ENCODE data around the gene KLF18.
"Not testable (repeated sequence)": the region's sequence is repeated elsewhere in the genome, so short reads cannot be mapped to it uniquely, and the experiment has no call there.

The KLF18 gene

GRCh38 chr1:44141531-44141930 is at the start of gene KLF18:
TSS of gene KLF18 (minus strand) at chr1:44141631. CDS start at chr1:44141631, 0 bp downstream.
- no peak for DNase-seq

GRCh38 chr1:44174630-44175029 is 33.2 kb upstream of the KLF18 start:
- no peak for DNase-seq

GRCh38 chr1:44170281-44170823 is 28.9 kb upstream of the KLF18 start:
- no peak for DNase-seq

DNA sequence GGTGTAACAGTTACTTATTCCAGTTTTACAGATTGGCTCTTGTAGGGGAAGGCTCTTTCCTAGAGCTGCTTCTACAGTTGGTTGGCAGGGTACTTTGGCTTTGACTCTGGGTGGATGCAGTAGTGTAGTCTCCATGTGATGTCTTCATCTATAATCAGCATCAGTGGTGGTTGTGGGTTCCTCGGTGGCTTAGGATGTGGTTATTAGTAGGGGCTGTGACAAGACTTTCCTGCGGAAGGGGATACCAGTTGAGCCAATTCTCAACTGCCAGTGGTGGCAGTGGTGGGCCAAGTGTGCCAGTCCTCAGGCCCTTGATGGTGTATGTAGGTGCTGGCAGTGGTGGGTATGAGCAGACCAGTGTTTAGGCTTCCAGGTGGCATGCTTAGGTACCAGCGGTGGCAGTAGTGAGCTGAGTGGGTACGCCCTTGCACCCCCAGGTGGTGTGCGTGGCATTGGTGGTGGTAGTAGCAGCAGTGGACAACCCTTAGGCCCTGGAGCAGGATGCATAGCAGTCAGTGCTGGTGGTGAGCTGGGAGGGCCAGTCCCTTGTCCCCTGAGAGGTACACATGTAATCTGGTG is 27.2 kb upstream of the KLF18 start:
- no peak for DNase-seq

DNA sequence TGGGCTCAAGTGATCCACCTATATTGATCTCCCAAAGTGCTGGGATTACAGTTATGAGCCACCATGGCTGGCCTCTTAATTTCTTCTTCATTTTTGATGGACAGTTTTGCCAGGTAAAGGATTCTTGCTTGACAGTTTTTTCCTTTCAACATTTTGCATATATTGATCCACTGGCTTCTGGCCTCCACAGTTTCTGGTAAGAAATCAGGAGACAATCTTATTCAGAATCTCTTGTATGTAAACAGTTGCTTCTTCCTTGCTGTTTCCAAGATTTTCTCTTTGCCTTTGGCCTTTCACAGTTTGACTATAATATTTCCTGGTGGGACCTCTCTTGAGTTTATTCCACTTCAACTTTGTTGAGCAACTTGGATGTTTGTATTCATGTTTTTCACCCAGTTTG is 20.1 kb upstream of the KLF18 start:
- no peak for DNase-seq

GRCh38 chr1:44158871-44159270 is 17.4 kb upstream of the KLF18 start:
- DNase-seq: no peak

DNA sequence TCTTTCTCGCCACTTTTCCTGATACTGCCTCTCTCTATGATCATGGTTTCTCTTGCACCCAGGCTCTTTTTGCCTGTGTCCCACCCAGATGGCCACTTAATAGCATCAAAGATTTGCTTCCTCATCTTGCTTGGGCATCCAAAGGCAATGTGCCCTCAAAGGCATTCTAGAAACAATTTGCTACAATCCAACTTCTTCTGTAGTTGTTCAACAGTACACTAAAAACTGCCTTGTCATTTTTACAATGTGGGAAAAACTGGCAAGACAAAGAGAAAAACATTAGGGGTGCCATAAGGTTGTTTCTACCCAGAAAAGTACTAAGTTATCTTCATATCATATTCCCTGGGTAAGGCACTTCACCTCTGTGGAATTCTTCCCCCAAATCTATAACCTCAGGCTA is 16.5 kb upstream of the KLF18 start:
- DNase-seq: no peak

DNA sequence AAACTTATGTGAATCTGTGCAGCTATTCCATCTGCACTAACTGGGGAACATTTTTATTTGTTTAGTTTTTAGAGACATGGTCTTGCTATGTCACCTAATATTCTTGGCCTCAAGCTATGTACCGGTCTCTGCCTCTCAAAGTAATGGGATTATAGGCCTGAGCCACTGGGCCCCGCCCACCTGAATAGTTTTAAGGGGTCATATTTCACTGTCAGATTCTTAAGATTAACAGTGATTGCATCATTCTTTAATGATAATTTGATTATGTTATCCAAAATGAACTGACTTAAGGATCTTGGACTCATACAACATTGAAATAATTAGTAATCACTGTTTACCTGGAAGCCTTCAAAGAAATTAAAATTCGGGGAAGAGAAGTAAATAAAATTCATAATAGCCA is 12.6 kb upstream of the KLF18 start:
- DNase-seq: no peak

DNA sequence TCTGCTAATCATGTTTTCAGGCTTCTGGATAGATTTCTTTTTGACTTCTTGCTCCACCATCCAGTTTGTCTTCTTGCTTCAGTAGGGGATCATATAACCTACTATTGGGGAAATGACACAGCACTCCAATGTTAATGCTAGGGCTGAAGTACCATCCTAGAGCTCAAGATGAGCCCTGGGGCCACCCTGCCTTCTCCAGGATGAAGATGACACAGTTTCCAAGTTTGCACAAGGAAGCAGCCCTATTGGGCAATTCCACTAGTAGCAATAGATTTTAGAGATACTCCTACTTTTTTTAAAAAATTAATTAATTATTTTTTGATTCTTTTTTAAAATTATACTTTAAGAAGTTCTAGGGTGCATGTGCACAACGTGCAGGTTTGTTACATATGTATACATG is 11.3 kb upstream of the KLF18 start:
- DNase-seq: no peak

- DNase-seq: no peak
Measured at GRCh38 chr1:44151808-44152207, 10.4 kb upstream of the KLF18 start.

GRCh38 chr1:44151332-44151731 is 9.9 kb upstream of the KLF18 start:
- DNase-seq: no peak

- no peak for DNase-seq
Measured at GRCh38 chr1:44147582-44147981, 6.2 kb upstream of the KLF18 start.

- DNase-seq: no peak
Measured at GRCh38 chr1:44146536-44147361, 5.3 kb upstream of the KLF18 start.

DNA sequence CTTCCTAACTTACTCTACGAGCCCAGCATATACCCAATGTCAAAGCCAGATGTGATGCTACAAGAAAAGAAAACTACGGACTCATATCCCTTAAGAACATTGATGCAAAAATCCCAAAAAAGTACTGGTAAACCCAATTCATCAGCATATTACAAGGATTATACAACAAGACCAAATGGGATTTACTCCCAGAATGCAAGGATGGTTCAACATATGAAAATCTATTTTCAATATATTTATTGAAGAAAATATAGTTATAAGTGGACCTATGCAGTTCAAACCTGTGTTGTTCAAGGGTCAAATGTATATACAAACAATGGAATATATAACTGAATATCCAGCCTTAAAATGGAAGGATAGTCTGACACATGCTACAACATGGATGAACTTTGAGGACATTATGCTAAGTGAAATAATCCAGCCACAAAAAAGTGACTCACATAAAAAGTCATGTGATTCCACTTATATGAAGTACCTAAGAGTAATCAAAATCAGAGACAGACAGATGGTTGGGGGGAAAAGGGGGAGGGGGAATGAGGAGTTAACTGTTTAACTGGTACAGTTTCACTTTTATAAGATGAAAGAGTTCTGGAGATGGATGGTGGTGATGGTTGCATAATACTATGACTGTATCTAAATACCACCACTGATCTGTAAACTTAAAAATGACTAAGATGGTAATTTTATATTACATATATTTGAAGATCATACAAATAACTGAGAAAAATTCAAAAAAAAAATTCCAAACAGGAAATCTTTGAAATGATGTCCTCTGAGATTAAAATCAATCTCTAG is 3.7 kb upstream of the KLF18 start:
- DNase-seq: no peak

GRCh38 chr1:44139565-44139964 is 1.9 kb downstream of the KLF18 start:
- DNase-seq: not testable (repeated sequence)

DNA sequence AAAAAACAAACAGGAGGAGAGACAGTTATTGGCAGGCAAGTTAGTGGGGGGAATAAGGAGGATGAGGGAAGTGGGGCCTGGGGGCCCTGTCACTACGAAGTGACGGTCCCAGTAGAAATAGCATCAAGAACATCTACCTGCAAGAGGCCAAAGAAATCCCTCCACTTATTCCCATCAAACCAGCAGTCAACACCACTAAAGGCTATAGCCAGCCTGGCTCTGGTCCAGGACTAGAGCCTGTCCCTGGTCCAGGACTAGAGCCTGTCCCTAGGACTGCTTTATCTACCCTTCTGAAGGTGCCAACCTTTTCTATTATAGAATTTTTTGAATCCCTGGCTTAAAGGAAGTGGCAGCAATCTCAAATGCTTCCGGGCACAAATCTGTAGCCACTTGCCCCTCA is 3.2 kb downstream of the KLF18 start:
- no peak for DNase-seq

- no peak for DNase-seq
Measured at GRCh38 chr1:44135886-44136285, 5.5 kb downstream of the KLF18 start.

DNA sequence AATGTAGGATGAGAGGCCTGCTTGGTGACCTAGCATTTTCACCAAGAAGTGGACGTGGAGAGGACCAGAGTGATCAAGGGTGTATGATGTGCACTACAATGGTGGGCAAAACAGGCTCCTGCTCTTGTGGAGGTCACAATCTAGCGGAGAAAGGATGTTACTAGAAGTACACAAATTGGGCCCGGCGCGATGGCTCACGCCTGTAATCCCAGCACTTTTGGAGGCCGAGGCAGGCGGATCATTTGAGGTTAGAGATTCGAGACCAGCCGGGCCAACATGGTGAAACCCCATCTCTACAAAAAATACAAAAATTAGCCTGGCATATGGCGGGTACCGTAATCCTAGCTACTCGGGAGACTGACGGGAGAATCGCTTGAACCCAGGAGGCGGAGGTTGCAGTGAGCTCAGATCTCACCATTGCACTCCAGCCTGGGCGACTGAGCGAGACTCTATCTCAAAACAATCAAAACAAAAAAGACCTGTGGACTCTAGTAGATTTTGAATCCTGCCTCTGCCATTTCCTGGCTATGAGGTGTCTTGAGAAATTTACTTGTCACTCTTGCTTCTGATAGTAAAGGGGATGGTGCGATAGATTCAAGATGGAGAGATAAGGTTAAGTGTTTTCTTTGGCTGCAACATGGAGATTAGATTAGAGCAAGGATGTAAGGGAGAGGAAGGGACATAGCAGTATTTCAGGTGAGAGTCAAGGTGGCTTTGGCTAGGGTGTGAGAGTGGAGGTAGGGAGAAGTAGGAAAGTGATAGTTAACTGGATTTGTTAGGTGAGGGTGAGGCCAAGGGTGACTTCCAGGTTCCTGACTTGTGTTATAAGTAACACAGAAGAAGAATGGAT is 7.1 kb downstream of the KLF18 start:
- DNase-seq: no peak

- no peak for DNase-seq
Measured at GRCh38 chr1:44131411-44131810, 10.0 kb downstream of the KLF18 start.

DNA sequence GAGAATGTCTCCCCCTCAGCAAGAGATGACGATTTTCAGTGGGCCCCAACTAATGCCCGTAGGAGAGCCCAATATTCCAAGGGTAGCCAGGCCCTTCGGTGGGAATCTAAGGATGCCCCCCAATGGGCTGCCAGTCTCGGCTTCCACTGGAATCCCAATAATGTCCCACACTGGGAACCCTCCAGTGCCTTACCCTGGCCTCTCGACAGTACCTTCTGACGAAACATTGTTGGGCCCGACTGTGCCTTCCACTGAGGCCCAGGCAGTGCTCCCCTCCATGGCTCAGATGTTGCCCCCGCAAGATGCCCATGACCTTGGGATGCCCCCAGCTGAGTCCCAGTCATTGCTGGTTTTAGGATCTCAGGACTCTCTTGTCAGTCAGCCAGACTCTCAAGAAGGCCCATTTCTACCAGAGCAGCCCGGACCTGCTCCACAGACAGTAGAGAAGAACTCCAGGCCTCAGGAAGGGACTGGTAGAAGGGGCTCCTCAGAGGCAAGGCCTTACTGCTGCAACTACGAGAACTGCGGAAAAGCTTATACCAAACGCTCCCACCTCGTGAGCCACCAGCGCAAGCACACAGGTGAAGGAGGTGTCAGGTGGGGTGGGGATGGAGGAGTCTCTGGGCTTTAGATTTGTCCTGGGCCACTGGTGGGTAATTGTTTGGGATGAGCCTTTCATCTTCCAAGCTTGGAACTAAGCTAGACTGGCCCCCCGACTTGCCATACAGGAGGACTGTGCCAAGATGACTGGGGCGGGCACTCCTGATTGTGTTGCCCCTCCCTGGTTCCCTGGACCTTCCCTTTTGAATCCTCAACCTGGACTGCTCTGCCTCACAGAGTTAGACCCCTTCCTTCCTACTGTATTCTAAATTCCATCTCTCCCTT is 11.6 kb downstream of the KLF18 start:
- DNase-seq: no peak

DNA sequence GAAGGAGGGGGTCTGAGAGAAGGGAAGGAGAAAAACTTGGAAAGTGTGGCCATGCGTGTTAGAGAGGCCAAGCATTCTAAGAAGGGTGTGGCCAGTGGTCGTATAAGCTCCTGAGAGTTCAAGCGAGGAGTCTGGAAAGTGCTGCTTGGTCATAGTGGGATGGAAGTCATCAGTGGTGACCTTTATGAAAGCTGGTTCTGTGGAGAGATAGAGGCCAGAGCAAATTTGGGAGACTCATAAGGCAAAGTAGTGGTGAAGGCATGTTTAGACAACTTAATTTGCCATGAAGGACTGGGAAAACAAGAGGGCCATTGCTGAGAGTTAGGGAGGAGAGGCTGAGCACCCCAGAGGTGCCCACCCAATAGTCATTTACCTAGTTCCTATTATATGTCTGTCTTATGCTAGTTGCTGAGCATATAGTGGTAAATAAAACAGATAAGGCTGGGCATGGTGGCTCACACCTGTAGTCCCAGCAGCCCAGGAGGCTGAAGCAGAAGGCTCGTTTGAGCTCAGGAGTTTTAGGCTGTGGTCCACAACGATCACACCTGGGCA is 21.0 kb downstream of the KLF18 start:
- no peak for DNase-seq

Measured in activated CD4-positive, alpha-beta T cell treated with anti-CD3 and anti-CD28 coated beads, Interleukin-2, amount 50 U/mL, for 4 hours (primary cell).